Measurements from ENCODE around the gene NPW. TPM values are rescaled to one million over a fixed set of nuclear protein-coding genes. Genes with fewer than 3 reads are reported as not detected.

NPW gene
- total and polyA plus RNA-seq, 9 of the 15 experiments (the other 6 are each of a cell fraction or from before 2014, with no cell fraction given): 0.14 to 4.0 (median 2.6) TPM; not detected in 4

- TF ChIP-seq ZNF121 (CRISPR knock-in tag; conservative IDR thresholded peaks at IDR 0.05): no peak
- TF ChIP-seq SRSF3 (IDR thresholded peaks at IDR 0.05; ENCODE audit: insufficient read depth, low read length): no peak
- TF ChIP-seq ZFP36 (IDR thresholded peaks at IDR 0.05; ENCODE audit: low read depth, low read length, partially characterized antibody): no peak
- no peak for TF ChIP-seq TEAD2 (tag; IDR thresholded peaks at IDR 0.05)
- TF ChIP-seq HBP1 (CRISPR knock-in tag; IDR thresholded peaks at IDR 0.05): no peak
- TF ChIP-seq NKRF (IDR thresholded peaks at IDR 0.05; ENCODE audit: borderline replicate concordance): peak; percentile 84; the same call in 1 of the 2 replicates
- TF ChIP-seq ELF1 (tag; IDR thresholded peaks at IDR 0.05): no peak
- TF ChIP-seq NFYB (IDR thresholded peaks at IDR 0.05; ENCODE audit: extremely low read depth, insufficient read length): no peak
- TF ChIP-seq USF1 (CRISPR knock-in tag; IDR thresholded peaks at IDR 0.05): no peak
- peak in 1 of 2 experiments; percentile 51; a peak in 2 of 4 replicates for TF ChIP-seq FOXK2 (conservative IDR thresholded peaks at IDR 0.05 in 1 of 2, IDR thresholded peaks at IDR 0.05 in 1 of 2; ENCODE audit: low read depth in 2 of 2)
- no peak for TF ChIP-seq HOXB6 (CRISPR knock-in tag; IDR thresholded peaks at IDR 0.05; ENCODE audit: borderline replicate concordance)
- TF ChIP-seq ZNF212 (CRISPR knock-in tag; IDR thresholded peaks at IDR 0.05): no peak
- TF ChIP-seq RNF2 (IDR thresholded peaks at IDR 0.05): no peak
- no peak for TF ChIP-seq ZNF512 (tag; IDR thresholded peaks at IDR 0.05)
- no peak for TF ChIP-seq ATF2 (CRISPR knock-in tag; IDR thresholded peaks at IDR 0.05)
- TF ChIP-seq CHD1 (IDR thresholded peaks at IDR 0.05; ENCODE audit: low read length): no peak
- no peak for TF ChIP-seq PKNOX1 (IDR thresholded peaks at IDR 0.05)
- TF ChIP-seq ETV5 (CRISPR knock-in tag; IDR thresholded peaks at IDR 0.05; ENCODE audit: low read depth): no peak
- TF ChIP-seq CAMTA2 (CRISPR knock-in tag; conservative IDR thresholded peaks at IDR 0.05): no peak
These were observed 7.7 kb downstream of the NPW start (continued) for GRCh38 chr16:2027024-2028010.

All from K562 (cell line).